Prostate gland (tissue), 2 donors: Measurements from ENCODE around the gene CXXC5. TPM values are rescaled to one million over a fixed set of nuclear protein-coding genes. Genes with fewer than 3 reads are reported as not detected.

Experiments used
- DNase-seq: peaks from one replicate; pipeline ENCODE4 v3.0.0-alpha.2; 2019; ENCODE audit warnings: low spot score
- H3K27ac ChIP-seq, 2 donors: fragments of 200-600 bp; sonication (generic); 2 replicates each; pipeline ENCODE4 v1.5.1; 2017 to 2019
- H3K27me3 ChIP-seq: fragments of 200-600 bp; sonication (generic); replicated peaks from 2 replicates; pipeline ENCODE4 v1.5.1; 2019; ENCODE audit not compliant: insufficient read depth
- H3K36me3 ChIP-seq, 2 donors: fragments of 200-600 bp; sonication (generic); 1 replicate in 1 of 2; 2 replicates in 1 of 2; pipeline versions ENCODE4 v1.5.1 to v1.8.1; 2017 to 2019
- H3K4me1 ChIP-seq: fragments of 200-600 bp; sonication (generic); replicated peaks from 2 replicates; pipeline ENCODE4 v1.5.1; 2019
- H3K4me3 ChIP-seq, 2 donors: fragments of 200-600 bp; sonication (generic); 2 replicates each; pipeline ENCODE4 v1.5.1; 2017 to 2019
- H3K9me3 ChIP-seq: fragments of 200-600 bp; sonication (generic); 2 replicates; pipeline ENCODE4 v1.5.1; 2017
- POLR2A ChIP-seq: fragments of 450-650 bp; IDR thresholded peaks from one replicate; pipeline ENCODE4 v1.6.1; 2016; ENCODE audit warnings: antibody characterized with exemption, mild to moderate bottlenecking
- POLR2AphosphoS5 ChIP-seq: sonication (generic); formaldehyde crosslinking; IDR thresholded peaks from one replicate; pipeline ENCODE4 v1.6.1; 2017; ENCODE audit warnings: antibody characterized with exemption
- WGBS: methylation state at CpG from one replicate; pipeline ENCODE4 v1.1.5; 2018; 5-methylcytosine and 5-hydroxymethylcytosine counted together
- intact Hi-C: fragments of 100-400 bp; cut with DNase I; formaldehyde crosslinking; loops from one replicate; pipeline ENCODE4 v1.14.2; 2022
- total RNA-seq, 2 donors: library from RNA; depleted of rRNA; stranded (reverse); fragments of >200 nt; gene quantifications; one replicate each; pipeline ENCODE4 v1.1.0, GENCODE V29; 2016
- TF ChIP-seq, protein P1 (sequence below), 4 experiments: fragments of 200-600 bp in 2 of 4; fragments of 450-650 bp in 2 of 4; sonication (generic) in 2 of 4; IDR thresholded peaks; 1 replicate in 3 of 4; 2 replicates in 1 of 4; pipeline ENCODE4 v1.5.1; 2016 to 2019; ENCODE audit warnings: antibody characterized with exemption in 4 of 4, mild to moderate bottlenecking in 2 of 4, moderate library complexity in 2 of 4

The CXXC5 gene
- total RNA-seq, 2 donors from 2014 or later: 47.4 to 47.7 TPM

GRCh38 chr5:139681112-139681458, 32.9 kb downstream of the CXXC5 start:
- Histone ChIP-seq H3K27me3 (no peaks in the 10 kb centered on the region), H3K27ac (no peak overlapping the region), H3K4me3 (no peak overlapping the region), H3K9me3 (no peaks in the 10 kb centered on the region), H3K36me3 (no peaks in the 10 kb centered on the region), H3K4me1 (no peaks in the 10 kb centered on the region)
- TF ChIP-seq POLR2AphosphoS5 (no peak), POLR2A (no peak)
- TF ChIP-seq, protein P1, sequence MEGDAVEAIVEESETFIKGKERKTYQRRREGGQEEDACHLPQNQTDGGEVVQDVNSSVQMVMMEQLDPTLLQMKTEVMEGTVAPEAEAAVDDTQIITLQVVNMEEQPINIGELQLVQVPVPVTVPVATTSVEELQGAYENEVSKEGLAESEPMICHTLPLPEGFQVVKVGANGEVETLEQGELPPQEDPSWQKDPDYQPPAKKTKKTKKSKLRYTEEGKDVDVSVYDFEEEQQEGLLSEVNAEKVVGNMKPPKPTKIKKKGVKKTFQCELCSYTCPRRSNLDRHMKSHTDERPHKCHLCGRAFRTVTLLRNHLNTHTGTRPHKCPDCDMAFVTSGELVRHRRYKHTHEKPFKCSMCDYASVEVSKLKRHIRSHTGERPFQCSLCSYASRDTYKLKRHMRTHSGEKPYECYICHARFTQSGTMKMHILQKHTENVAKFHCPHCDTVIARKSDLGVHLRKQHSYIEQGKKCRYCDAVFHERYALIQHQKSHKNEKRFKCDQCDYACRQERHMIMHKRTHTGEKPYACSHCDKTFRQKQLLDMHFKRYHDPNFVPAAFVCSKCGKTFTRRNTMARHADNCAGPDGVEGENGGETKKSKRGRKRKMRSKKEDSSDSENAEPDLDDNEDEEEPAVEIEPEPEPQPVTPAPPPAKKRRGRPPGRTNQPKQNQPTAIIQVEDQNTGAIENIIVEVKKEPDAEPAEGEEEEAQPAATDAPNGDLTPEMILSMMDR (IDR thresholded peaks at IDR 0.05): no peak
- no peak for DNase-seq
- intact Hi-C loops: no loop called here
- WGBS: 94% methylated on average over 22 of the region's 22 CpGs

- Histone ChIP-seq H3K4me1 (no peaks in the 10 kb centered on the region), H3K36me3 (no peaks in the 10 kb centered on the region), H3K4me3 (no peak overlapping the region), H3K27me3 (no peaks in the 10 kb centered on the region), H3K9me3 (no peaks in the 10 kb centered on the region), H3K27ac (no peak overlapping the region)
- TF ChIP-seq, protein P1 (IDR thresholded peaks at IDR 0.05): no peak
- TF ChIP-seq POLR2AphosphoS5 (no peak), POLR2A (no peak)
- intact Hi-C loops: no loop called here
- DNase-seq: no peak
Measured at GRCh38 chr5:139681466-139681865, 33.3 kb downstream of the CXXC5 start.

DNA sequence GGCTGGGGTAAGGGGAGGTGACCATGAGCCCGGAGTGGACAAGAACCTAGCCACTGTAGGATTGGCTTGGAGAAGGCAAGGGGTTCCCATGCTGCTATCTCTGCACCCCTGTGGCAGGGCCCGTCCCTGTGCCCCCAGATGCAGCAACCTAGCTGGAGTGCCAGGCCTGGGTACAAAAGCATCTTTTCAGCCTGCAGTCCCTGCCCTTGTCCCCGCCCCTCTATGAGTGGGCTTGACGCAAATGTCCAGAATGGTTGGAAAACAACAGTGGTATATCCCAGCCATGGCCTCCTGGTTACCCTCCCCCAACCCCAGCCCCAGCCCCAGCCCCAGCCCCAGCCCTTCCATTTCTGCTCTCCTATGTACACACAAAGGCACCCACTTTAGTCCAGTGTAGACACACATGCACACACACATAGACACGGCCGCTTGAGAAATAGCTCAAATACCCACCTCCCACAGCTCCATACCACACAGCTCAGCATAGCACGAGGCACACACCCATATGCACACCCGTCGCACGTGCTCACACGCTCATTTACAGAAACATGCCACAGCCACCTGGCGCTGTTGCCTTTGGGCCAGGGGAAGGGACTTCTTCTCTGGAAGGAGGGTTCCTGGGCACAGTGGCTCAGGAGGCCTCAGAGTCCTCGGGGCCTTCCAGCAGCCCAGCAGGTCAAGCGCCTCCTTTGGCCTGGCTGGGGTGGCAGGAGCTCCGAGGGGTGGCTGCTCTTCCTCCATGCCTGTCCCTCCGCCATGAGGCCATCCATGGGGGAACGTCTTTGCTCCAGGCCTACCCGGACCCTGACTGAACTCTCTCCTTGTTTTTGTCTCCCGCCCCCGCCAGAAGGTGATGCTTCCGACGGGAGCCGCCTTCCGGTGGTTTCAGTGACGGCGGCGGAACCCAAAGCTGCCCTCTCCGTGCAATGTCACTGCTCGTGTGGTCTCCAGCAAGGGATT, 34.1 kb downstream of the CXXC5 start:
- no peaks in the 10 kb centered on the region for H3K4me1 ChIP-seq
- H3K27ac ChIP-seq: no peak overlapping the region
- no peaks in the 10 kb centered on the region for H3K27me3 ChIP-seq
- H3K9me3 ChIP-seq: no peaks in the 10 kb centered on the region
- TF ChIP-seq POLR2AphosphoS5 (no peak), POLR2A (no peak)
- TF ChIP-seq, protein P1 (IDR thresholded peaks at IDR 0.05): no peak
- H3K36me3 ChIP-seq: no peaks in the 10 kb centered on the region
- WGBS: 91% methylated on average over 29 of the region's 29 CpGs
- intact Hi-C loops: no loop called here
- H3K4me3 ChIP-seq: no peak overlapping the region
- DNase-seq: no peak

GRCh38 chr5:139683295-139684271, 35.4 kb downstream of the CXXC5 start:
- intact Hi-C loops: no loop called here
- DNase-seq: no peak
- Histone ChIP-seq H3K9me3 (no peaks in the 10 kb centered on the region), H3K36me3 (no peaks in the 10 kb centered on the region), H3K27ac (no peak overlapping the region), H3K27me3 (no peaks in the 10 kb centered on the region), H3K4me1 (no peaks in the 10 kb centered on the region), H3K4me3 (no peak overlapping the region)
- WGBS: 75% methylated on average over 20 of the region's 20 CpGs
- no peak for TF ChIP-seq POLR2A
- no peak for TF ChIP-seq POLR2AphosphoS5
- TF ChIP-seq, protein P1 (IDR thresholded peaks at IDR 0.05): no peak
